ENCODE data around the gene LSM14A. TPM values are rescaled to one million over a fixed set of nuclear protein-coding genes. Genes with fewer than 3 reads are reported as not detected.

Gene LSM14A
- total and polyA plus RNA-seq, 2 of the 13 experiments (the other 11 are each of a cell fraction or from before 2014, with no cell fraction given) = 77.0 to 83.6 TPM

- TF ChIP-seq, protein P1, sequence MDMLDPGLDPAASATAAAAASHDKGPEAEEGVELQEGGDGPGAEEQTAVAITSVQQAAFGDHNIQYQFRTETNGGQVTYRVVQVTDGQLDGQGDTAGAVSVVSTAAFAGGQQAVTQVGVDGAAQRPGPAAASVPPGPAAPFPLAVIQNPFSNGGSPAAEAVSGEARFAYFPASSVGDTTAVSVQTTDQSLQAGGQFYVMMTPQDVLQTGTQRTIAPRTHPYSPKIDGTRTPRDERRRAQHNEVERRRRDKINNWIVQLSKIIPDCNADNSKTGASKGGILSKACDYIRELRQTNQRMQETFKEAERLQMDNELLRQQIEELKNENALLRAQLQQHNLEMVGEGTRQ (IDR thresholded peaks at IDR 0.05; ENCODE audit: low read depth, low read length) = no peak
- TF ChIP-seq, protein P1 (CRISPR knock-in tag; IDR thresholded peaks at IDR 0.05; ENCODE audit: borderline replicate concordance) = no peak
- no peak for TF ChIP-seq ZNF180 (CRISPR knock-in tag; IDR thresholded peaks at IDR 0.05; ENCODE audit: borderline replicate concordance, low read depth)
- TF ChIP-seq, protein P2, sequence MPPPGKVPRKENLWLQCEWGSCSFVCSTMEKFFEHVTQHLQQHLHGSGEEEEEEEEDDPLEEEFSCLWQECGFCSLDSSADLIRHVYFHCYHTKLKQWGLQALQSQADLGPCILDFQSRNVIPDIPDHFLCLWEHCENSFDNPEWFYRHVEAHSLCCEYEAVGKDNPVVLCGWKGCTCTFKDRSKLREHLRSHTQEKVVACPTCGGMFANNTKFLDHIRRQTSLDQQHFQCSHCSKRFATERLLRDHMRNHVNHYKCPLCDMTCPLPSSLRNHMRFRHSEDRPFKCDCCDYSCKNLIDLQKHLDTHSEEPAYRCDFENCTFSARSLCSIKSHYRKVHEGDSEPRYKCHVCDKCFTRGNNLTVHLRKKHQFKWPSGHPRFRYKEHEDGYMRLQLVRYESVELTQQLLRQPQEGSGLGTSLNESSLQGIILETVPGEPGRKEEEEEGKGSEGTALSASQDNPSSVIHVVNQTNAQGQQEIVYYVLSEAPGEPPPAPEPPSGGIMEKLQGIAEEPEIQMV (CRISPR knock-in tag; IDR thresholded peaks at IDR 0.05; ENCODE audit: low read depth) = 0 out of 2 replicates have a peak, but pooled peaks have one; percentile 43
- peak; percentile 53 for TF ChIP-seq CCDC6 (CRISPR knock-in tag; IDR thresholded peaks at IDR 0.05)
- peak; percentile 93 for TF ChIP-seq POLR2AphosphoS5 (IDR thresholded peaks at IDR 0.05; ENCODE audit: low read depth, low read length)
- TF ChIP-seq FOXK2 (IDR thresholded peaks at IDR 0.05) = no peak
- no peak for TF ChIP-seq CBX1 (IDR thresholded peaks at IDR 0.05; ENCODE audit: low read depth)
- TF ChIP-seq ZMYM2 (CRISPR knock-in tag; IDR thresholded peaks at IDR 0.05) = no peak
- no peak for TF ChIP-seq SMYD3 (CRISPR knock-in tag; IDR thresholded peaks at IDR 0.05)
- TF ChIP-seq, protein P3, sequence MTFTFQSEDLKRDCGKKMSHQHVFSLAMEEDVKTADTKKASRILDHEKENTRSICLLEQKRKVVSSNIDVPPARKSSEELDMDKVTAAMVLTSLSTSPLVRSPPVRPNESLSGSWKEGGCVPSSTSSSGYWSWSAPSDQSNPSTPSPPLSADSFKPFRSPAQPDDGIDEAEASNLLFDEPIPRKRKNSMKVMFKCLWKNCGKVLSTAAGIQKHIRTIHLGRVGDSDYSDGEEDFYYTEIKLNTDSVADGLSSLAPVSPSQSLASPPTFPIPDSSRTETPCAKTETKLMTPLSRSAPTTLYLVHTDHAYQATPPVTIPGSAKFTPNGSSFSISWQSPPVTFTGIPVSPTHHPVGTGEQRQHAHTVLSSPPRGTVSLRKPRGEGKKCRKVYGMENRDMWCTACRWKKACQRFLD (CRISPR knock-in tag; IDR thresholded peaks at IDR 0.05; ENCODE audit: borderline replicate concordance) = 0 out of 2 replicates have a peak, but pooled peaks have one; percentile 38
- TF ChIP-seq PCBP2 (optimal IDR thresholded peaks at IDR 0.05; ENCODE audit: low read depth, low read length, poor library complexity, severe bottlenecking) = no peak
- 0 out of 2 replicates have a peak, but pooled peaks have one; percentile 32 for TF ChIP-seq REL (CRISPR knock-in tag; conservative IDR thresholded peaks at IDR 0.05)
- TF ChIP-seq ZMYM3 (CRISPR knock-in tag; IDR thresholded peaks at IDR 0.05) = peak; percentile 7; the same call in 1 of the 2 replicates
- peak; percentile 78; the same call in 1 of the 2 replicates for TF ChIP-seq LBX2 (CRISPR knock-in tag; IDR thresholded peaks at IDR 0.05; ENCODE audit: borderline replicate concordance)
- no peak for TF ChIP-seq CERS6 (CRISPR knock-in tag; IDR thresholded peaks at IDR 0.05)
- no peak; the same call in 1 of the 2 replicates for TF ChIP-seq ZNF616 (CRISPR knock-in tag; IDR thresholded peaks at IDR 0.05; ENCODE audit: low read depth)
- no peak for TF ChIP-seq HMGA1 (CRISPR knock-in tag; conservative IDR thresholded peaks at IDR 0.05)
- 0 out of 2 replicates have a peak, but pooled peaks have one; percentile 52 for TF ChIP-seq ZNF709 (CRISPR knock-in tag; IDR thresholded peaks at IDR 0.05)
- peak; percentile 54; the same call in 1 of the 2 replicates for TF ChIP-seq ZNF350 (CRISPR knock-in tag; IDR thresholded peaks at IDR 0.05; ENCODE audit: borderline replicate concordance, low read depth)
- no peak for TF ChIP-seq DPF2 (CRISPR knock-in tag; IDR thresholded peaks at IDR 0.05; ENCODE audit: borderline replicate concordance, low read depth)
- TF ChIP-seq NFE2L1 (CRISPR knock-in tag; IDR thresholded peaks at IDR 0.05; ENCODE audit: borderline replicate concordance) = no peak
- no peak for TF ChIP-seq SP5 (CRISPR knock-in tag; IDR thresholded peaks at IDR 0.05; ENCODE audit: borderline replicate concordance, low read depth)
These were observed at the start of gene LSM14A (continued) for GRCh38 chr19:34171877-34172660.
